Right lobe of liver (tissue), 4 donors: ENCODE results near the gene MUC13.

Experiments used
- CTCF ChIP-seq, 4 donors: fragments of 200-600 bp in 3 of 4; fragments of 450-650 bp in 1 of 4; IDR thresholded peaks; one replicate each; pipeline versions ENCODE4 v1.5.1 to v1.8.0; 2016 to 2022; ENCODE audit warnings: antibody characterized with exemption in 4 of 4, mild to moderate bottlenecking in 2 of 4
- POLR2A ChIP-seq: fragments of 450-650 bp; IDR thresholded peaks from one replicate; pipeline ENCODE4 v1.6.1; 2017; ENCODE audit warnings: antibody characterized with exemption, mild to moderate bottlenecking
- donor health status: DM: no; HTN: no; CAD: no.
- donor health status: DM: no; HTN: no; CAD: no.
- donor health status: DM: no; HTN: yes; CAD: no.

- TF ChIP-seq CTCF (IDR thresholded peaks at IDR 0.05) (no peak), POLR2A (no peak)
Measured at GRCh38 chr3:124939661-124940060, 5.1 kb upstream of the MUC13 start.
